A673 (cell line): ENCODE measurements around the gene RSPRY1.

Experiments
- CTCF ChIP-seq: fragments of 300-800, 200-600 bp; sonication (generic); conservative IDR thresholded peaks from 2 replicates; pipeline ENCODE4 v1.5.1; 2017; ENCODE audit warnings: low read depth, mild to moderate bottlenecking, antibody characterized with exemption, low read length, moderate library complexity, mixed read lengths
- EZH2 ChIP-seq: fragments of 200-600 bp; sonication (generic); IDR thresholded peaks from 2 replicates; pipeline ENCODE4 v1.6.1; 2017; ENCODE audit warnings: borderline replicate concordance, low read depth, mild to moderate bottlenecking, mixed read lengths, antibody characterized with exemption, low read length; ENCODE audit not compliant: poor library complexity, severe bottlenecking

- no peak for TF ChIP-seq CTCF
- TF ChIP-seq EZH2, result no peak
Observed at GRCh38 chr16:57216968-57217367, 30.8 kb downstream of the RSPRY1 start.
